Prostate gland (tissue), 2 donors: ENCODE data around the gene KRTAP16-1.

ENCODE experiments used
- CTCF ChIP-seq, 4 experiments: fragments of 200-600 bp in 2 of 4; fragments of 450-650 bp in 2 of 4; sonication (generic) in 2 of 4; IDR thresholded peaks; 1 replicate in 3 of 4; 2 replicates in 1 of 4; pipeline ENCODE4 v1.5.1; 2016 to 2019; ENCODE audit warnings: antibody characterized with exemption in 4 of 4, mild to moderate bottlenecking in 2 of 4, moderate library complexity in 2 of 4
- POLR2A ChIP-seq: fragments of 450-650 bp; IDR thresholded peaks from one replicate; pipeline ENCODE4 v1.6.1; 2016; ENCODE audit warnings: antibody characterized with exemption, mild to moderate bottlenecking

GRCh38 chr17:41333098-41333497 lies 24.0 kb upstream of the KRTAP16-1 start:
- TF ChIP-seq CTCF (IDR thresholded peaks at IDR 0.05) (no peak), POLR2A (no peak)
